ENCODE measurements around the gene KLHL9. TPM values are rescaled to one million over a fixed set of nuclear protein-coding genes. Genes with fewer than 3 reads are reported as not detected.

Gene KLHL9
- total and polyA plus RNA-seq, 2 donors from 2014 or later = 10.4 to 30.5 TPM

- no peak for DNase-seq
- Histone ChIP-seq H3K4me1 (ENCODE audit: control insufficient read depth in 2 of 3, insufficient read depth in 2 of 3, low read depth in 1 of 3, low read length in 3 of 3) (no peaks in the 10 kb centered on the region), H3K36me3 (ENCODE audit: control insufficient read depth in 2 of 3, insufficient read depth in 3 of 3, low read length in 3 of 3) (no peaks in the 10 kb centered on the region), H3K4me3 (ENCODE audit: low read length in 3 of 3) (no peak overlapping the region), H3K27me3 (ENCODE audit: control insufficient read depth, insufficient read depth, low read length) (no peaks in the 10 kb centered on the region), H3K9me3 (ENCODE audit: control insufficient read depth in 2 of 3, insufficient read depth in 1 of 3, low read length in 3 of 3) (no peaks in the 10 kb centered on the region), H3K9ac (ENCODE audit: low read length in 3 of 3) (no peak overlapping the region), H3K27ac (ENCODE audit: low read depth in 2 of 2, low read length in 2 of 2) (no peak overlapping the region)
- no peak for TF ChIP-seq CTCF (IDR thresholded peaks at IDR 0.05; ENCODE audit: borderline replicate concordance, extremely low read depth, insufficient read depth)
- FAIRE-seq = no peak
- intact Hi-C loops (cut with DNase I) = no loop called here
Measured at GRCh38 chr9:21286659-21287058, 48.5 kb downstream of the KLHL9 start.

GRCh38 chr9:21286099-21286498 is 49.1 kb downstream of the KLHL9 start:
- H3K4me3 ChIP-seq (ENCODE audit: low read length in 3 of 3) = no peak overlapping the region
- FAIRE-seq (no peak), DNase-seq (no peak)
- no peaks in the 10 kb centered on the region for H3K4me1 ChIP-seq (ENCODE audit: control insufficient read depth in 2 of 3, insufficient read depth in 2 of 3, low read depth in 1 of 3, low read length in 3 of 3)
- H3K27ac ChIP-seq (ENCODE audit: low read depth in 2 of 2, low read length in 2 of 2) = no peak overlapping the region
- no peaks in the 10 kb centered on the region for H3K36me3 ChIP-seq (ENCODE audit: control insufficient read depth in 2 of 3, insufficient read depth in 3 of 3, low read length in 3 of 3)
- no peak overlapping the region for H3K9ac ChIP-seq (ENCODE audit: low read length in 3 of 3)
- intact Hi-C loops (cut with DNase I) = no loop called here
- no peak for TF ChIP-seq CTCF (IDR thresholded peaks at IDR 0.05; ENCODE audit: borderline replicate concordance, extremely low read depth, insufficient read depth)
- H3K9me3 ChIP-seq (ENCODE audit: control insufficient read depth in 2 of 3, insufficient read depth in 1 of 3, low read length in 3 of 3) = no peaks in the 10 kb centered on the region
- no peaks in the 10 kb centered on the region for H3K27me3 ChIP-seq (ENCODE audit: control insufficient read depth, insufficient read depth, low read length)

GRCh38 chr9:21281275-21281674 is 53.9 kb downstream of the KLHL9 start:
- DNase-seq = no peak
- FAIRE-seq = no peak
- H3K4me3 ChIP-seq (ENCODE audit: low read length in 3 of 3) = no peak overlapping the region
- no peaks in the 10 kb centered on the region for H3K36me3 ChIP-seq (ENCODE audit: control insufficient read depth in 2 of 3, insufficient read depth in 3 of 3, low read length in 3 of 3)
- H3K27ac ChIP-seq (ENCODE audit: low read depth in 2 of 2, low read length in 2 of 2) = no peak overlapping the region
- no peak for TF ChIP-seq CTCF (IDR thresholded peaks at IDR 0.05; ENCODE audit: borderline replicate concordance, extremely low read depth, insufficient read depth)
- H3K4me1 ChIP-seq (ENCODE audit: control insufficient read depth in 2 of 3, insufficient read depth in 2 of 3, low read depth in 1 of 3, low read length in 3 of 3) = no peaks in the 10 kb centered on the region
- H3K9me3 ChIP-seq (ENCODE audit: control insufficient read depth in 2 of 3, insufficient read depth in 1 of 3, low read length in 3 of 3) = no peaks in the 10 kb centered on the region
- intact Hi-C loops (cut with DNase I) = no loop called here
- no peaks in the 10 kb centered on the region for H3K27me3 ChIP-seq (ENCODE audit: control insufficient read depth, insufficient read depth, low read length)
- H3K9ac ChIP-seq (ENCODE audit: low read length in 3 of 3) = no peak overlapping the region

Other genes with a start within 250 kb of the KLHL9 start
- gene IFNW1, start 193.6 kb downstream of the KLHL9 start, total RNA-seq = not detected
- not detected for gene IFNW1, start 193.6 kb downstream of the KLHL9 start, polyA plus RNA-seq (ENCODE audit: insufficient read depth, low read depth, low replicate concordance)
- gene IFNA21, start 168.7 kb downstream of the KLHL9 start, total RNA-seq = not detected
- not detected for gene IFNA21, start 168.7 kb downstream of the KLHL9 start, polyA plus RNA-seq (ENCODE audit: insufficient read depth, low read depth, low replicate concordance)
- not detected for gene IFNA4, start 147.8 kb downstream of the KLHL9 start, total RNA-seq
- not detected for gene IFNA4, start 147.8 kb downstream of the KLHL9 start, polyA plus RNA-seq (ENCODE audit: insufficient read depth, low read depth, low replicate concordance)
- not detected for gene IFNA7, start 133.2 kb downstream of the KLHL9 start, total RNA-seq
- gene IFNA7, start 133.2 kb downstream of the KLHL9 start, polyA plus RNA-seq (ENCODE audit: insufficient read depth, low read depth, low replicate concordance) = not detected
- not detected for gene IFNA10, start 128.3 kb downstream of the KLHL9 start, total RNA-seq
- gene IFNA10, start 128.3 kb downstream of the KLHL9 start, polyA plus RNA-seq (ENCODE audit: insufficient read depth, low read depth, low replicate concordance) = not detected
- gene IFNA16, start 118.1 kb downstream of the KLHL9 start, total RNA-seq = not detected
- not detected for gene IFNA16, start 118.1 kb downstream of the KLHL9 start, polyA plus RNA-seq (ENCODE audit: insufficient read depth, low read depth, low replicate concordance)
- not detected for gene IFNA17, start 107.2 kb downstream of the KLHL9 start, total RNA-seq
- not detected for gene IFNA17, start 107.2 kb downstream of the KLHL9 start, polyA plus RNA-seq (ENCODE audit: insufficient read depth, low read depth, low replicate concordance)
- not detected for gene IFNA14, start 95.4 kb downstream of the KLHL9 start, total RNA-seq
- not detected for gene IFNA14, start 95.4 kb downstream of the KLHL9 start, polyA plus RNA-seq (ENCODE audit: insufficient read depth, low read depth, low replicate concordance)
- not detected for gene IFNA5, start 30.1 kb downstream of the KLHL9 start, total RNA-seq
- not detected for gene IFNA5, start 30.1 kb downstream of the KLHL9 start, polyA plus RNA-seq (ENCODE audit: insufficient read depth, low read depth, low replicate concordance)
- gene IFNA6, start 15.5 kb upstream of the KLHL9 start, total RNA-seq = not detected
- not detected for gene IFNA6, start 15.5 kb upstream of the KLHL9 start, polyA plus RNA-seq (ENCODE audit: insufficient read depth, low read depth, low replicate concordance)
- gene IFNA13, start 32.7 kb upstream of the KLHL9 start, total RNA-seq = not detected
- gene IFNA13, start 32.7 kb upstream of the KLHL9 start, polyA plus RNA-seq (ENCODE audit: insufficient read depth, low read depth, low replicate concordance) = not detected
- not detected for gene IFNA2, start 50.0 kb upstream of the KLHL9 start, total RNA-seq
- not detected for gene IFNA2, start 50.0 kb upstream of the KLHL9 start, polyA plus RNA-seq (ENCODE audit: insufficient read depth, low read depth, low replicate concordance)
- not detected for gene IFNA8, start 73.7 kb upstream of the KLHL9 start, total RNA-seq
- not detected for gene IFNA8, start 73.7 kb upstream of the KLHL9 start, polyA plus RNA-seq (ENCODE audit: insufficient read depth, low read depth, low replicate concordance)
- gene IFNA1, start 105.0 kb upstream of the KLHL9 start, total RNA-seq = not detected
- gene IFNA1, start 105.0 kb upstream of the KLHL9 start, polyA plus RNA-seq (ENCODE audit: insufficient read depth, low read depth, low replicate concordance) = not detected
- gene IFNE, start 146.9 kb upstream of the KLHL9 start, total RNA-seq = 1.1 TPM
- not detected for gene IFNE, start 146.9 kb upstream of the KLHL9 start, polyA plus RNA-seq (ENCODE audit: insufficient read depth, low read depth, low replicate concordance)